Right lobe of liver (tissue), 4 donors: ENCODE data around the gene IMMT.

Experiments
- POLR2A ChIP-seq: fragments of 450-650 bp; IDR thresholded peaks from one replicate; pipeline ENCODE4 v1.6.1; 2017; ENCODE audit warnings: antibody characterized with exemption, mild to moderate bottlenecking
- TF ChIP-seq, protein P1 (sequence below), 4 donors: fragments of 200-600 bp in 3 of 4; fragments of 450-650 bp in 1 of 4; IDR thresholded peaks; one replicate each; pipeline versions ENCODE4 v1.5.1 to v1.8.0; 2016 to 2022; ENCODE audit warnings: antibody characterized with exemption in 4 of 4, mild to moderate bottlenecking in 2 of 4
- donor health status: DM: no; HTN: no; CAD: no.
- donor health status: DM: no; HTN: no; CAD: no.
- donor health status: DM: no; HTN: yes; CAD: no.

DNA sequence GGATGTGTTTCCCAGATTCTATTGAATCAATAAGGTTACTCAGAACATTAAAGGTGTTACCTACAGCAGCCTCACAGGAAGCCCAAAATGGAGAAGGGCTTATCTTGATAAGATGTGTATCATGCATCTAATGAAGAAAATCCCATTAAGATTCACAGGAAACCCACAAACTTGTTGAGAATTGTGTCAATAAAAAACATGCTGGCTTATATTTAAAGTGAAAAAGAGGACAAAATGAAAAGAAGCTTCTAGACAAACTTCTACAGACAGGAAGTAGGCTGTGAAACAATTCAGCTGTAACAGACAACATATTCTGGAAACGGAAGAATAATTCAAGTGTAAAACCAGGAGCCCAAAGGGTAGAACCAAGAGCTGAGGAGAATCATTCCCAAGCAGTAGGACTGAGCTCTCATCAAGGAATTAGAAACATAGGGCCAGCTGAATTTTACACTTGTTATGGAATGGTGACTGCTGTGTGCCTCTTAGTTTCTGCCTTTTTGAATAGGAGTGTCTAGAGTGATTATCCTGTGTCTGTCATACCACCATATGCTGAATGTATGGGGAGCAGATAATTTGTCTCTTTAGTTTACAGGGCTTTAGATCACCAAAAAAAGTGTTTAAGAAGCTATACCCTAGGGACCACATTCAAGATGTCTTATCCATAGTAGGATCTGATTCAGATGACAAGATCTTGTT is 9.6 kb downstream of the IMMT start:
- TF ChIP-seq, protein P1, sequence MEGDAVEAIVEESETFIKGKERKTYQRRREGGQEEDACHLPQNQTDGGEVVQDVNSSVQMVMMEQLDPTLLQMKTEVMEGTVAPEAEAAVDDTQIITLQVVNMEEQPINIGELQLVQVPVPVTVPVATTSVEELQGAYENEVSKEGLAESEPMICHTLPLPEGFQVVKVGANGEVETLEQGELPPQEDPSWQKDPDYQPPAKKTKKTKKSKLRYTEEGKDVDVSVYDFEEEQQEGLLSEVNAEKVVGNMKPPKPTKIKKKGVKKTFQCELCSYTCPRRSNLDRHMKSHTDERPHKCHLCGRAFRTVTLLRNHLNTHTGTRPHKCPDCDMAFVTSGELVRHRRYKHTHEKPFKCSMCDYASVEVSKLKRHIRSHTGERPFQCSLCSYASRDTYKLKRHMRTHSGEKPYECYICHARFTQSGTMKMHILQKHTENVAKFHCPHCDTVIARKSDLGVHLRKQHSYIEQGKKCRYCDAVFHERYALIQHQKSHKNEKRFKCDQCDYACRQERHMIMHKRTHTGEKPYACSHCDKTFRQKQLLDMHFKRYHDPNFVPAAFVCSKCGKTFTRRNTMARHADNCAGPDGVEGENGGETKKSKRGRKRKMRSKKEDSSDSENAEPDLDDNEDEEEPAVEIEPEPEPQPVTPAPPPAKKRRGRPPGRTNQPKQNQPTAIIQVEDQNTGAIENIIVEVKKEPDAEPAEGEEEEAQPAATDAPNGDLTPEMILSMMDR (IDR thresholded peaks at IDR 0.05) = no peak
- no peak for TF ChIP-seq POLR2A
